DMS153 (cell line): ENCODE results near the gene ARSG.
"Not testable (repeated sequence)": the region's sequence is repeated elsewhere in the genome, so short reads cannot be mapped to it uniquely, and the experiment has no call there.

Source experiments
- DNase-seq: peaks from one replicate; lab custom pipeline; 2025; lab: John Stamatoyannopoulos, UW

The ARSG gene

DNA sequence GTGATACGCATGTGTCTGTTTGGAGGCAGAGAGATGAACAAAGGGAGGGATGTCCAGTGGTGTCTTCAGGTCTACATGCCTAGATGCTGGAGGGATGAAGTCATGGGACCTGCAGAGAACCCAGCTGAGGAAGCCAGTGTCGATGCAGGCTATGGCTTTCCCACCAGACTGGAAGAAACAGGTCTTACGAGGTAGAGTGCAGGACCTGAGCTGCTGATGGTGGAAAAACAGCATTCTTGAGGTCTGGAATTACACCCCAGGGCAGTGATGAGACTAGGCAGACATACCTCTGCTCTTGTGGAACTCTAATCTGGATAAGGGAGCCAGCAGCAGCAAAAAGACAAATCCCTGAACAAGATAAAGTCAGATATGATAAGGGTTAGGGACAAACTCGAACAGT is 37.4 kb downstream of the ARSG start:
- DNase-seq, result no peak

DNA sequence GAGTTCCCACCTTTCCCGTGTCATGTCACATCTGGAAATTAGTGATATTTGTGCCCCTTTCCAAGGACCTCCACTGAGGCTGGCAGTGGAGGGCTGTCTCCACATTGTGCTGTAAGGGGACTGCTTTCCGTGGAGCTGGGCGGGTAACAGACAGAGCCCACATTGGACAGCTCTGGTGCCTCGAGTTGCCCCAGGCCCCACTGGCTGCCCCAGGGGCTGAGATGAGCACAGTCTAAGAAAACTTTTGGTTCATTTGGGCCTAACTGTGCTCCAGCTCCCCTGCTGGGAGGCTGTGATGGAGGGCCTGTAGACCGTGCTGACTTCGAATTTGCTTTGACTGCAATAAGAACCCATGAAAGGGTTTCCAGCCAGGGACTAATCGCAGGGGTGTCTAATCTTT is 38.0 kb downstream of the ARSG start:
- DNase-seq, result no peak

DNA sequence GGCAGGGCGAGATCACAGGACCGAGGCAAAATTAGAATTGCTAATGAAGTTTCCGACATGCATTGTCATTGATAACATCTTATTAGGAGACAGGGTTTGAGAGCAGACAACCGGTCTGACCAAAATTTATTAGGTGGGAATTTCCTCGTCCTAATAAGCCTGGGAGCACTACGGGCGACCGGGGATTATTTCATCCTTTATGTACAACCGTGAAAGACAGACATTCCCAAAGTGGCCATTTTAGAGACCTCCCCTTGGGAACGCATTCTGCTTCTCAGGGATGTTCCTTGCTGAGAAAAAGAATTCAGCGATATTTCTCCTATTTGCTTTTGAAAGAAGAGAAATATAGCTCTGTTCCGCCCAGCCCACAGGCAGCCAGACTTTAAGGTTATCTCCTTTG is 40.6 kb downstream of the ARSG start:
- DNase-seq, result not testable (repeated sequence)

DNA sequence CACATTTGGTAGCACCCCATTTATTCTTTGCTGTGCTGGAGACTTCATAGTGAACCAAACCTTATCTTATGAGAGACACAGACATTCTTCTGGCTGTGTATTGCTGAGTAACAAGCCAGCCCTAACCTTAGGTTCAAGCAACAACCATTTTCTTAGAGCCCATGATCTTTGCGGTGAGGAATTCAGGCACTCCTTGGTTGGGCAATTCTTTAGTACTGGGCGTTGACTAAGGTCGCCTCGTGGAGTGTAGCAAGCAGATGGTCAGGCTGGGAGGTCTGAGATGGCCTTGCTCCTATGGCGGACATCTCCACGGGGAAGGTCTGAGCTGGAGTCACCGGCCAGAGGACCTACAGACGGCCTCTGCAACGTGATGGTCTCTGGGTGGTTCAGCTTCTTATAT is 43.1 kb downstream of the ARSG start:
- no peak for DNase-seq

DNA sequence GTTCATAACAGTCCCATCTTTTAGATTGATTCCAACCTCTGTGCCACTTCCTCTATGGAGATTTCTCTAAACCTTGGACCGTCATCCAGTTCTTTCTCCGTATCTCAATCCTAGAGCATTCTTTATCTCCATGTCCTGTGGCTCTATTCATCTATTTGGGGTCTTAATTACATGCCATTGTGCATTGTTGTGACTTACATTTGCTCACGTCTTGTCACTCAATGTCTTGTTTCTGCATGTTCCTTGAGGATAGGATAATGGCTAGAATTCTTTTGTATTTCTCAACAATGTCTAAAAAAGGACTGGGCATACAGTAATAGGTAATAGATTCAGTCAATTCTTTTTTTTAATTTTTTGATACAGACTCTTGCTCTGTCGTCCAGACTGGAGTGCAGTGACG is 50.2 kb downstream of the ARSG start:
- DNase-seq, result no peak

DNA sequence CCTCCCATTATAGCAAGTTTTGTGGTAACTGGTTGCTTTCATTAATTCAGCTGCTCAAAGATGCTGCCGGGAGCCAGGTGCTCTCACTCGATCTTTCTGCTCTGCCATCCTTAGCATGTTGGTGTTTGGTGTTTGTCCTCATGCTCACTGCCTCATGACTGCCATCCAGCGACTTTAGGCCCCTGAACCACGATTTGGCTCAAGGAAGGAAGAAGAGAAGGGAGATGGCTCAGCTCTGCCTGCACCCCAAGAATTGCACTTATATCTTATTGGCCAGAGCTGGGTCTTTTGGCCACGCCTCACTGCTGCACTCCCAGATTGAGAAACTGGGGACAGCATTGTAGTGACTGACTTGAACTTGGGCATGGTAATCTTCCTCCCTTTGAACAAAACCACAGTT is 52.7 kb downstream of the ARSG start:
- no peak for DNase-seq

DNA sequence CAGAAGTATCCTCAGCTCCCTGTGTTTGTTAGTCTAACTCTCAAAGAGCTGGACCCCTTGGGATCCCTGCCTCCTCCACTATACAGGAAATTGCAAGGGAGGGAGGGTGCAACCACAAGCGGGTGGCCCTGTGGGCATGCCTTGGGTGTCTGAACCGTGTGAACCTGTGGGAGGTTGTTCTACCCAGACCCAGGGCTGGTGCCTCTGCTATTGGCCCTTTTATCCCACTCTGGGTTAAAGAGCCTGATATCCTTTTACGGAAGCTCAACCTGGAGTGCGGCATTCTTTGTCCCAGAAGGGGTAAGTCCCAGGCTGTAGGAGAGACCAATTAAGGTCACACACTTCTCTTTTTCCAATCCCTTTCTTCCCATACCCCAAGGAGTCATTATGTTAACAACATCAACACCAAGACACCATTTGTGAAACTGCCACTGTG is 53.4 kb downstream of the ARSG start:
- DNase-seq, result no peak

DNA sequence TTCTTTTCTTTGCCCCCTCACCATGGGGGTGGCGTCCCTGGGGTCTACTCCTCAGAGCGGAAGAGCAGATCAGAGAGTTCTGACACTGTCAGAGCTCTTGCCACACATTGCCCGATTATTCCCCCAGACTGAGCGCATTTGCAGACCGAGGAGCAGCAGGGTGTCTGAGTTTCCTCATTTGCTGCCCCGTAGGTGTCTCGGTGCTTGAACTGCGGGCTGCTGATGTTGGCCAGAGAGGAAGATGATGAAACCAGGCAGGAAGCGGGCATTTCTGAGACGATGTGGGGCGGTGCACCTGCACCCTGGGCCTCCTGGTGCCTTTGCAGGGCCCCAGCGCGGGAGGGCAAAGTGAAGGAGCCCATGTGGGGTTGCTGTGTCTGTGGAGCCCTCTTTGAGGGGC is 55.2 kb downstream of the ARSG start:
- DNase-seq, result no peak

DNA sequence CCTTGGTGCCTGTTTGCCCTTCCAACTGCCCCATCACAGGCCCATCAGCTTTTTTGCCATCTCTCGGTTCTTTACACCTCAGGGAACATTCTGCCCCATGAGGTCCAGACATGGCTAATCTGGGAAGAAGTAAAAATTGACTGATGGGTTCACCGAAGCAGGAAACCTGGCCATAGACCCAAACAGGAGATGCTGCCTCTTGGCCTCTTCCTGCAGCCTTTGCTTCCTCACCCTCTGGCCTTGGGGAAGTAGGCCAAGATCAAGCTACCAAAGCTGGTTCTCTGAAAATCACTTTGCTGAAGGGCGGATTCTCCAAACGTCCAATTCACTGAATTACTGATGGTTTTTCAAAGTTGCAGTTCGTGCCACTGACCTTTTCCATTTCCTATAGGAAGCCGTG is 56.1 kb downstream of the ARSG start:
- DNase-seq, result no peak

DNA sequence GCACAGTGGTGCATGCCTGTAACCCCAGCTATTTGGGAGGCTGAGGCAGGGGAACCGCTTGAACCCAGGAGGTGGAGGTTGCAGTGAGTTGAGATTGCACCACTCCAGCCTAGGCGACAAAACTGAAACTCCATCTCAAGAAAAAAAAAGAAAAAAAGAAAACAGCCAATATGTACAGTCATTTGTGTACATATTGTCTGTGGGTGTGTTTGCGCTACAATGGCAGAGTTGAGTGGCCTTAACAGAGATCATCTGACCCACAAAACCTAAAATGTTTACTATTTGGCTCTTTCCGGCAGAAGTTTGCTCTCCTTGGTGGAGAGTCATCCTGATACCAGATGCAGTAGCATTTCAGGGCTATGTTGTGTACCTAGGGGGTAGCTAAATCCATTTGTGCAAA is 57.9 kb downstream of the ARSG start:
- DNase-seq, result no peak

DNA sequence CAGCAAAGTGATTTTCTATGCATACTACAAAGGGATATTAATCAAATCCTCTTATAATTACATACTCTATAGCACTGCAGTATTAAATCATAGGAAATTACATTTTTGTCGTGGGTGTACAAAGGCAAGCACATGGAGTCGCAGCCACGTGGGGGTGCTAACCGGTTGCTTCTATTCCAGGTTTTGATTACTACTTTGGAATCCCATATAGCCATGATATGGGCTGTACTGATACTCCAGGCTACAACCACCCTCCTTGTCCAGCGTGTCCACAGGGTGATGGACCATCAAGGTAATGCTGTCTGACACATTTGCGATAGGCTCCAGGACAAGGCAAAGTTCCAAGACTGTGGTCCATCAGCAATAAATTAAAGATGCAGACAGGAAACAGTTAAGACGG is 60.1 kb downstream of the ARSG start:
- no peak for DNase-seq

DNA sequence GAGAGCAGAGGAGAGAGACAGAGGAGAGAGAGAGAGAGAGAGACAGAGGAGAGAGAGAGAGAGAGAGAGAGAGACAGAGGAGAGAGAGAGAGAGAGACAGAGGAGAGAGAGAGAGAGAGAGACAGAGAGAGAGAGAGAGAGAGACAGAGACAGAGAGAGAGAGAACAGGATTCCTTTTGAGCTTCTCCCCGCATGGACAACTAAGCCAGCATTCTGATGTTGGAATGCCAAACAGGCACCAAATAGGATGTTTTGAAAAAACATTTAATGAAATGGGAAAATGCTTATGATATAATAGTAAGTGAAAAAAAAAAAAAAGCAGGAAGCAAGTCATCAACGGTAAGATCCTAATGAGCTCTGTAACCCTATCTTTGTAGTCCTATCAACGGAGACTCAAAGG is 60.7 kb downstream of the ARSG start:
- no peak for DNase-seq

DNA sequence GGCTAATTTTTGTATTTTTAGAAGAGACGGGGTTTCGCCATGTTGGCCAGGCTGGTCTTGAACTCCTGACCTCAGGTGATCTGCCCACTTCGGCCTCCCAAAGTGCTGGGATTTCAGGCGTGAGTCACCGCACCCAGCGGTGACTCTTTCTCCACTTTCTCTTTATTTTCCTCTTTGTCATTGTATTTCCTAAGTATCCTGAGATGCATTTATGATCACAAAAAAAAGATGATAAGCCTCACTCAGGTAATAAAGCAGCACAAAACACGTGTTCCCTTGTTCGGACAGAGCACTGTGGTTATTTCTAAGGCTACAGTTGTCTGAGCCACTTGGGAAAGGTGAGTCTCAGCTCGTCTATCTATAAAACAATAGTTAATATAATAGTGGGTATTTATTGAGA is 61.4 kb downstream of the ARSG start:
- not testable (repeated sequence) for DNase-seq

DNA sequence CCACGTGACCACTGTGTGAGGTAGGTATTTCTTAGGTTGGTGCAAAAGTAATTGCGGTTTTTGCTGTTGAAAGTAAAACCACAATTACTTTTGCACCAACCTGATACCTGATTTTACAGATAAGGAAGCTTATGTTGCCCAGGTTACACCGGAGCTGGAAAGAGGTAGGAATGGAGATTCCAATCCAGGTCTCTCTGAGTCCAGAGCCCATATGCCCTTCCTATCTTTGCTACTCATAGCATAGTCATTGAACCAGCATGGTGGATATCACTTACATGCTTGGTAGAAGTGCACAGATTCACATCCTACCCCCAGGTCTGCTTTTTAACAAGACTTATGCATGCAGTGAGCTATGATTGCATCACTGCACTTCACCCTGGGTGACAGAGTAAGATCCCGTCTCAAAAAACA is 61.8 kb downstream of the ARSG start:
- no peak for DNase-seq

DNA sequence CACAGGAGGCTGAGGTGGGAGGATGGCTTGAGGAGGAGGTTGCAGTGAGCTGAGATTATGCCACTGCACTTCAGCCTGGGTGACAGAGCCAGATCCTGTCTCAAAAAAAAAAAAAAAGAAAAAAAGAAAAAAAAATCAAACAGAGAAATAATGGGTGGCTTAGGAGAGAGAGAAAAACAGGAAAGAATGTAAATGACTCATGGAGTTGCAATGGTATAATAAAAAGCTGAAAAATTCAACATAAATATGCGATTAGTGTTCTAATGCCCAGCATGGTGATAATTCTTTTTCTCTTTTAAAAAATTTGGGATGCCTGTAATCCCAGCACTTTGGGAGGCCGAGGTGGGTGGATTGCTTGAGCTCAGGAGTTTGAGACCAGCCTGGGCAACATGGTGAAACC is 63.0 kb downstream of the ARSG start:
- not testable (repeated sequence) for DNase-seq

DNA sequence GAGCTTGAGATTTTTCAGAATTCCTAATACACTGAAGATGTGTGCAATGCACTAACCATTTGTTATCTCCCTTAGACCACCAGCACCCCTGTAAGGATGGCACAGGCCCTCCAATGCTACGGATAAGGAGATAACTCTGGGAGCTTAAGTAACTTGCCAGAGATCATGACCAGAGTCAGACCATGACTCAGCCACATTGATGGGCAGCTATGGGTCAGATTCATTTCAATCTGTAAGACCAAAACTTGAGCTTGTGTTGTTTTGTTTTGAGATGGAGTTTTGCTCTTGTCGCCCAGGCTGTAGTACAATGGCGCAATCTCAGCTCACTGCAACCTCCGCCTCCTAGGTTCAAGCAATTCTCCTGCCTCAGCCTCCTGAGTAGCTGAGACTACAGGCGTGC is 63.8 kb downstream of the ARSG start:
- not testable (repeated sequence) for DNase-seq

DNA sequence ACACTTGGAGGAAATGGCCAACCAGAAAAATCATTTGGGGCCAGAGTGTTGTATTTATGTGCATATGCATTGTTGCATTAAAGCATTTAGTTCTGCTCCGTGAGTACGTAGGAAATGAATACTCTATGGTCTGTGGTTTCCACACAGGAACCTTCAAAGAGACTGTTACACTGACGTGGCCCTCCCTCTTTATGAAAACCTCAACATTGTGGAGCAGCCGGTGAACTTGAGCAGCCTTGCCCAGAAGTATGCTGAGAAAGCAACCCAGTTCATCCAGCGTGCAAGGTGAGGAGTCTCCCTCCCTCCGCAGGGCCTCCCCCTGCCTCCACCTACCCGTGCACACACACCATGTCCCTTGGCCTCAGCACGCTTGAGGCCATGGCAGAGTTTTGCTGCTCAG is 65.2 kb downstream of the ARSG start:
- DNase-seq, result no peak

DNA sequence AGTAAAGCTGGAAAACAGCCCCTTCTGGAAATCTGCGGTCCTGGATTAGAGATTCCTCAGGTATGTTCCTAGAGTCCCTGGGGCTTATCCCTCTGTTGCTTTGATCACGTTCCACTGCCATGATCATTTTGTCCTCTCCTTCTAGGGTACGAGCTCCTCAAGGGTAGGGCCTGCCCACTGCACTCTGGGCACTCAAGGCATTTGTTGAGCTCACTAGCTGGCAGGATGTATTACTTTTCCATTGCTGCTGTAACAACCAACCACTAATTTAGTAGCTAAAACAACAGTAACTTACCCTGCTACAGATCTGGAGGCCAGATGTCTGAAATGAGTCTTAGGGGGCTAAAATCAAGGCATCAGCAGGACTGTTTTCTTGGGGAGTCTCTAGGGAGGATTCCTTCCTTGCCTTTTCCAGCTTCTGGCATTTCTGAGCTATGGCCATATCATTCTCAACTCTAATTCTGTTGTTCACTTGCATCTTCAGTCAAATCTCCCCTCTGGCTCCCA is 65.7 kb downstream of the ARSG start:
- no peak for DNase-seq

DNA sequence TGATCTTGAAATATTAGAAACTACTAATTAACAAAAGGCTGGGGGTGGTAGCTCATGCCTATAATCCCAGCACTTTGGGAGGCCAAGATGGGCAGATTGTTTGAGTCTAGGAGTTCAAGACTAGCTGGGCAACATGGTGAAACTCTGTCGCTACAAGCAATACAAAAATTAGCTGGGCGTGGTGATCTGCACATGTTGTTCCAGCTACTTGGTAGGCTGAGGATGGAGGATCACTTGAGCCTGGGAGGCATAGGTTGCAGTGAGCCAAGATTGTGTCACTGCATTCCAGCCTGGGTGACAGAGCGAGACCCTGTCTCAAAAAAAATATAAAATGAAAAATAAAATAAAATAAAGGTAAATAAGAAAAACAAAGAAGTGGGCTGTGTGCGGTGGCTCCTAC is 66.6 kb downstream of the ARSG start:
- no peak for DNase-seq

DNA sequence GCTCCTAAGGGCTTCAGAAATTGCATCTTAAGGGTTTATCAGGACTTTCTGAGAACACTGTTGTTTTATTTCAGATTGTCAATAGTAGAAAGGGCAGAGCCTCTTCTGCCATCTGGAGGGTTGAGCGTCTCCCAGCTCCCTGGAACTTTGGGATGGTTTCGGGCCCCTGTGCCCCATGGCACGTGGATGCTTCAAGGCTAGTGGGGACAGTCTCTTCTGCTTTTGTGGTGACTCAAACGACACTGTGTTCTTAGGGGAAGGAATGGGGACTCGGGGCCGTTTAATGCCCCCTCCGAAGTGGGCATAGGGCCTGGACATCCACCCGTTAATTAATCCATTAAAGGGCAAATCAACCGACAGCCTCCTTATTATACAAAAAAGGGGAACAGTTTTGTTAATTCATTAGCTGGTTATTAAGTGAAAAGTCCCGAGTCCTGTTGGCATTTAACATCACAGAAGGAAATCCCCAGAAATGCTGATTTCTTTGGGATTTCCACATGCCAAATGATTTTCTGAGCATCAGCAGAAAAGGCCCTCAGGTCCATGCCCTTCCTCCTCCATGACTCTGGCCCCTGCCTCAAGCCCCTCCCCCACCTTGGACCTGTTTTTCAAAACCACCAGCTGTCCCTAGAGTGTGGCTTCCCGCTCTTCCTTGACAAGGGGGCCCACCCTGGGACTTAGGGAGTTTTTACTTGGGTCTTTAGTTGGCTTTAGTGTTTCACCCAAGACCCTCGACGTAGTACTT is 68.7 kb downstream of the ARSG start:
- no peak for DNase-seq

DNA sequence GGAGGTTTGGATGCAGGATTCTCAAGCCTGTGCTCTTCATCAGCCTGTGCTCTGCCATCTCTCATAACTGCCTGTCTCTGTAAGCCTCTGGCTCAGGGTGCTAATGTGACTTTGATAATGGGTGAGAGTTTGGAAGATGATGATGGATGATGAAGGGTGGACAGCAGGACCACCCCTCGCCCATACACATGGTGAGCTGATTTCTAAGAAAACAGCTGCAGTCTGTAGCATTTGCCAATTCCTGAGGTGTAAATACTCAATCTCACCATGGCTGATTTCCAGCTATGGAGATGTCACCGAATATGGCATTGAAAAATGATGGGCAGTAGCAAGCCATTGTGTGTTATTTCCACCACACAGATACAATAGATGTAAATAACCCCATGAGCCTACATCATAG is 74.2 kb downstream of the ARSG start:
- DNase-seq, result no peak

DNA sequence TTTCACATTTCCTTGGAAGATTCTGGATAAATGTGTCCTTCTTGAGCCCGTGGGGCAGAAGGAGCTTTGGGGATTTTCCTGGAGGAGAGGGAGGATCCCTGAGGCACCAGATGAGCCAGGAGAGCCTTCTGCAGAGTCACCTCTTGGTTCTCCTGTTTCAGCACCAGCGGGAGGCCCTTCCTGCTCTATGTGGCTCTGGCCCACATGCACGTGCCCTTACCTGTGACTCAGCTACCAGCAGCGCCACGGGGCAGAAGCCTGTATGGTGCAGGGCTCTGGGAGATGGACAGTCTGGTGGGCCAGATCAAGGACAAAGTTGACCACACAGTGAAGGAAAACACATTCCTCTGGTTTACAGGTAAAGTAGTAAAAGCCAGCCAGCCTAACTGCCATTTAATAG is 77.1 kb downstream of the ARSG start:
- no peak for DNase-seq

DNA sequence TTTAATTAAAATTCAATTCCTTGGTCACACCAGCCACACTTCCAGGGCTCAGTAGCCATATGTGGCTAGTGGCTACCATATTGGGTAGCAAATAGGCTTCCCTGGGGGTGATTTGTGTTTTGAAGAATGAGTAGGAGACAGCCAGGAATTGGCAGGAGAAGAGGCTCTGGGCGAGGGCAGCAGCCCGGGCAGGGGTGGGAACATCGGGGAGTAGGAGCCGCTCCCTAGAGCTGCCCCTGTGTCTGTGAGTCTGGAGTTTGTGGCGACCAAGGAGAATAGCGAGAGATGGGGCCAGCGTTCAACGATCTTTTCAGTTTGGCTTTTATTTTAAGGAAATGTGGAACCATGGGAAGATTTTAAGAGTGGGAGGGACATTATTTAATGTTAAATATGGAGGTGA is 84.3 kb downstream of the ARSG start:
- no peak for DNase-seq

DNA sequence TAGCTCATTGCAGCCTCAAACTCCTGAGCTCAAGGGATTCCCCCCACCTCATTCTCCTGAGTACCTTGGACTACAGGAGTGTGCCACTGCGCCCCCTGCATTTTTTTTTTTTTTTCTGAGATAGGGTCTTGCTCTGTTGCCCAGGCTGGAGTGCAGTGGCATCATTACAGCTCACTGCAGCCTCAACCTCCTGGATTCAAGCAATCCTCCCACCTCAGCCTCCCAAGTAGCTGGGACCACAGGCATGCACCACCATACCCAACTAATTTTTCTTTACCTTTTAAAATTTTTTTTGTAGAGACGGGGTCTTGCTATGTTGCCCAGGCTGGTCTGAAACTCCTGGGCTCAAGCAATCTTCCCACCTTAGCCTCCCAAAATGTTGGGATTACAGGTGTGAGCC is 84.9 kb downstream of the ARSG start:
- DNase-seq, result not testable (repeated sequence)
